Measurements from ENCODE around the gene ANTXR1.
A peak's percentile ranks its signal among the peaks of the same experiment; 100 is the strongest.

Gene ANTXR1

GRCh38 chr2:69007169-69007568 is 5.8 kb upstream of the ANTXR1 start:
- no peak for DNase-seq (ENCODE audit: low spot score)

GRCh38 chr2:69007603-69008002 is 5.4 kb upstream of the ANTXR1 start:
- DNase-seq (ENCODE audit: low spot score) = no peak

- DNase-seq (ENCODE audit: low spot score) = no peak
Observed at GRCh38 chr2:69010437-69011194, 2.4 kb upstream of the ANTXR1 start.

DNA sequence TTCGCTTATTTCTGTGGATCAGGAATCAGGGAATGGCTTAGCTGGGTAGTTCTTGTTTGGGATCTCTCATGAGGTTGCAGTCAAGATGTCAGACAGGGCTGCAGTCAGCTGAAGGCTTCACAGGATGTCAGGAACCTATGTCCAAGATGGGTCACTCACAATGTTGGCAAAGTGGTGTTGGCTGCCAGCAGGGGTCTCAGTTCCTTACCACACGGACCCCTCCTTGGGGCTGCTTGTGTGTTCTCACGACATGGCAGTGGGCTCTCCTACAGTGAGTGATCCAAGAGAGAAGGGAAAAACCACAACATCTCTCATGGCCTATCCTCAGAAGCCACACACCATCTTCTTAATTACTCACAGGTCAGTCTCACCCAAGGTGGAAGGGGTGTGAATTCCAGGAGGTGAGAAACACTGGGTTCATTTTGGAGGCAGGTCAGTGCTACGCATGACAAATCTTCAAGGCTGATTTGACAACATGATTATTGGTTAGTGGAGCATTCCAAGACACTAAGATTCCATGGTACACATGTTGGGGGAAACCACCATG is 1.3 kb upstream of the ANTXR1 start:
- DNase-seq (ENCODE audit: low spot score) = no peak

GRCh38 chr2:69012310-69013141 is 453 bp upstream of the ANTXR1 start:
- peak; percentile 9 for DNase-seq (ENCODE audit: low spot score)

DNA sequence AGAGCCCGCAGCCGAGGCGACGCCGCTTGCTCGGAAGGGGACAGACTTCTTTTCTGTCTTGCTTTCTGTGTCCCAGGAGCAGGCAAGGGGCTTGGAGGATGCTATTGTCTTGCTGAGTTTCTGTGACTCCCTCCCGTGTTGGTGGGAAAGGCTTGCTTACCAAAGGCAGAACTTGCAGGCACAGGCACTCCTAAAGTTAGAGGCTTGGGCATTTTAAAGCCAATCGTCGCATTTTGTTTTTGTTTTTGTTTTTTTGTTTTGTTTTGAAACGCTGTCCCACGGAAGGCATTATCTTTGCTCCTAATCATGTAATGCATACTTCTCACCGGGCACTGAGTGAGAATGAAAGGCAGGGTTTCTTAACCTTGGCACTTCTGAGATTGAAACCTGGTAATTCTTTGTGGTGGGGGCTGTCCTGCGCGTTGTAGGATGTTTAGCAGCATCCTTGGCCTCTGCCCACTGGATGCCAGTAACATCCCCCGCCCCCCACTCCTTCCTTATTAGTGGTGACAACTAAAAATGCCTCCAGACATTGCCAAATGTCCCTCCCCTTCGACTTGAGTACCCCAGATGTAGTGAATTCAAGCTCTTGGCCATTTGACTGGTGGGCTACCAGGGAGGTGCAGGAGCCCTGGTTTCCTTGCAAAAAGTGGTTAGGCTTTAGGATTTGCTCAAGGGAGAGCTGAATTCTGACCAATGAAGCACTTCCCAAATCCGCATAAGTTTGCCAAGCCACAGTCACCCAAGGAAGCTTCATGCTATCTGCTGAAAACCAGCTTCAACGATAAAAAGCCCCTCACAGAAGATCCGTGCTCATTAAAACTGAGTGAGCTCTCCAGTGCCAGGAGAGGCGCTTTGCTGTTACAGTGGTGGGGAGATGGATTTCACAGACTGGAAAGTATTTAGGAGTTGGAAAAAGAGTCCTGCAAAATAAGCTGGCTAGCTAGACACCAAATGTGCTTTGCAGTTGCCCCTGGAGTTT is 1.2 kb downstream of the ANTXR1 start:
- DNase-seq (ENCODE audit: low spot score) = peak; percentile 22

GRCh38 chr2:69017080-69017479 is 4.1 kb downstream of the ANTXR1 start:
- no peak for DNase-seq (ENCODE audit: low spot score)

DNA sequence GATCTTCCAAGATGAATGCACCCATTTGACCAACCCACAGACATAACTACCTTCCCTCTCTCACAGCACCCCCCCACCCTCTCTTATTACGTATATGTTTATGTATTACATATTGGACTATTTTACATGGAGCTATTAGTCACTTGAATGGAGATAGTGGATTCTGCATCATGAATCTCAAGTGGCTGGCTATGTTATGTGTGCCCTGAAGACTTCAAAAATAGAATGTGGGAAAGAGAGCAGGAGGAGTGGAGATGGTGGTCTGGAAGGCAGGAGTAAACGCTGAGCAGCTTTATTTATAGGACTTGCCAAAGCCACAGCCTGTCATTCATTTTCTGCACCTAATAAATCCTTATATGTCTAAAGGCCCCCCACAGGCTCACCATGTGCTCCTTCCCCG is 4.9 kb downstream of the ANTXR1 start:
- DNase-seq (ENCODE audit: low spot score) = no peak

- no peak for DNase-seq (ENCODE audit: low spot score)
Observed at GRCh38 chr2:69018678-69019095, 5.7 kb downstream of the ANTXR1 start.

- DNase-seq (ENCODE audit: low spot score) = no peak
Observed at GRCh38 chr2:69020496-69021426, 7.8 kb downstream of the ANTXR1 start.

- DNase-seq (ENCODE audit: low spot score) = no peak
Observed at GRCh38 chr2:69021727-69022126, 8.7 kb downstream of the ANTXR1 start.

DNA sequence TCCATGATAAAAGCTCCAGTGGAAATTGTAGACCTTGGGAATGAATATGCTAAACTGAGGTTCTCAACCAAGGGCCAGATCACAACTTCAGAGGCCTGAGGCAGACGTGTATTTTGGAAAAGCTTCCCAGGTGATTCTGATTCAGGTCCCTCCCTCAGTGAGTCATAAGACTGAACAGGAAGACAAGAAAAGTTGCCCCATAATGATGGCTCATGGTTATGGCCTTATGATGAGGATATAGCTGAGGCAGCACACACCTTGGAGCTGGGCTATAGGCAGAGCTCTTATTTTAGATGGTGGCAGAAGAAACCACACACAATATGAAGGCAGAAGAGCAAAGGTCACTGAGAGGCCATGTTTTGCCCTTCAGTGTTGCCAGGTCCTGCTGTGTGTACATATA is 9.6 kb downstream of the ANTXR1 start:
- no peak for DNase-seq (ENCODE audit: low spot score)

GRCh38 chr2:69023236-69023635 is 10.3 kb downstream of the ANTXR1 start:
- DNase-seq (ENCODE audit: low spot score) = no peak

GRCh38 chr2:69026026-69026425 is 13.0 kb downstream of the ANTXR1 start:
- DNase-seq (ENCODE audit: low spot score) = peak; percentile 52

- DNase-seq (ENCODE audit: low spot score) = no peak
Observed at GRCh38 chr2:69026691-69027459, 13.9 kb downstream of the ANTXR1 start.

GRCh38 chr2:69030800-69031428 is 17.9 kb downstream of the ANTXR1 start:
- DNase-seq (ENCODE audit: low spot score) = no peak

DNA sequence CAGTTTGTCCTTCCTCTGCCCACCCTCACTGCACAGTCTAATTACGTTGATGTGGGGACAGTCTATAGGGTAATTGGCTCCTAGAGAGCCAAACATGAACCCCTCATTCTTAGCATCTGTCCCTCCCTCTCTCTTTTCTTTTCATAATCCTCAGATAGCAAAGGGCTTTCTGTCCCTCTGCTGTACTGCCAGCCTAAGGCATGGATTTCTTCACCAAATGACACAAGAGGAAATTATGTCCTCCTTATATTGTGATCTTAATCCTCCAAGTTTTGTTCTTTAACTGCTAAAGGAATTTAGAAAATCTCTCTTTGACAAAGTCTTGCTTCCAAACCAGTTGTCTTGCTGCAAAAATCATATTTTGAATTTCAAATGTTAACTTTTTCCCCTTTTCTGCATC is 18.5 kb downstream of the ANTXR1 start:
- DNase-seq (ENCODE audit: low spot score) = no peak

DNA sequence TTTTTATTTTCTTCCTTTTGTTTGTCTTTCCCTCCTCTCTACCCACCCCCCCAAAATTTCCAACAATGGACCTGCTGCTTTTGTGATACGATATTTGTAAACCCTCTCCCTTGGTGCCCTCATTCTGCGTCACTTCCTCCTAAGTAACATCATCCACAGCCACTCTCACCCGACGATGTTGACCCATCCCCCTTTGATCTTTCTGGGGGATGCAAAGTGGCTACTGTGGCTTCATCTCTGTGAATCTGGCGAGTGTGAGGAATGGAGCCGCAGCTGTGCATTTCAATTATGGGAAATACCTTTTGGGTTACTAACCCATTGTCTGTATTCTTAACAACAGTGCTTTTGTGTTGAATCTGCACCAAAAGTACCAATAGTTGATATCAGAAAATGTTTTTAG is 19.4 kb downstream of the ANTXR1 start:
- DNase-seq (ENCODE audit: low spot score) = no peak

- no peak for DNase-seq (ENCODE audit: low spot score)
Observed at GRCh38 chr2:69033461-69034095, 20.6 kb downstream of the ANTXR1 start.
